ENCODE measurements around the gene PRSS23.

- TF ChIP-seq CTCF (IDR thresholded peaks at IDR 0.05) (no peak), REST (IDR thresholded peaks at IDR 0.05; ENCODE audit: insufficient read depth in 1 of 2, low read depth in 2 of 2, low read length in 1 of 2) (no peak), SIN3A (IDR thresholded peaks at IDR 0.05; ENCODE audit: borderline replicate concordance, insufficient read depth, low read depth, low read length) (no peak)
Measured at GRCh38 chr11:86784241-86784681, 16.1 kb upstream of the PRSS23 start.

All from Panc1 (cell line).